Astrocyte (in vitro differentiated cells and primary cell): ENCODE measurements around the gene RNF149.

Source experiments
- CTCF ChIP-seq: IDR thresholded peaks from 2 replicates; pipeline ENCODE4 v1.5.1; 2011; ENCODE audit warnings: low read depth, mild to moderate bottlenecking, inconsistent platforms, low read length, moderate library complexity; ENCODE audit not compliant: insufficient read depth
- EZH2 ChIP-seq: IDR thresholded peaks from 2 replicates; pipeline ENCODE4 v1.6.1; 2012; ENCODE audit warnings: mild to moderate bottlenecking, low read length, inconsistent platforms; ENCODE audit not compliant: insufficient read depth

- TF ChIP-seq EZH2 (no peak), CTCF (no peak)
Measured at GRCh38 chr2:101296371-101296770, 12.1 kb downstream of the RNF149 start.
